ENCODE results near the gene KRTAP3-3.

KRTAP3-3 gene

DNA sequence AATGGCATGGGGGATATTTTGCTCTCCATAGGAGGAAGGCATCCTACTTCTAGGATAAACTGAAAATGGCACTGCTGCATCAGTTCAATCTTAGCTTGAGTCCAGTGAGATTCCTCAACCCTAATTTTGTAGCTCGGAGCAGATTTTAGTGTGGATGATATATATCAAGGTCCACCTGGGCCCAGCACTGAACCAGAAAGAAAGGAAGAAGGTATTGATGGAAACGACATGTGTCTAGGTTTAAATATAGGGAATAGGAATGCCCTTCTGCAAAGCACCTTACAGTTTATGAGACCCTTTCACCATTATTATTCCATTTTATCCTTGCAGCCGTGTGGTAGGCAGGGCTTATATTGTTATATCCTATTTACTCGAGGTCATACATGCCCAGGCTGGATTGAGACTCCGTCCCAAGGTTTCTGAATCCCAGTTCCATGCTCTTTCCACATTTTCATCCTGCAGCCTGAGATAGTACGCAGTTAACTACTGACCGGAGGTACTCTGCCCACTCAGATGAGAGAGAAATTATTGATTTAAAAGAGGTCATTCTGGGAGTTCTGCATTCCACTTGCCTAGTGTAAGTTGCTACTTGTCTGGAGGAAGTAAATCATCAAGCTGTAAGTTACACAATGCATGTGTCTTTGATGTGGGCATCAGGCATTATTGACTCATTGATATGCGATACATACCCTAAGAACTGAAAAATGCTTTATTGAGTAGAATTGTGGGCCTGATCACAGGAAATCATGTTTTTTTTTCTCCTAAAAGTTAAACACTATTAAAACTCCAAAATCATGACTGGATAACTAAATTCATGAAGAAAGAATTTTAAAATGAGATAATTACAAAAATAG, 37.3 kb downstream of the KRTAP3-3 start:
- no peak for DNase-seq

DNA sequence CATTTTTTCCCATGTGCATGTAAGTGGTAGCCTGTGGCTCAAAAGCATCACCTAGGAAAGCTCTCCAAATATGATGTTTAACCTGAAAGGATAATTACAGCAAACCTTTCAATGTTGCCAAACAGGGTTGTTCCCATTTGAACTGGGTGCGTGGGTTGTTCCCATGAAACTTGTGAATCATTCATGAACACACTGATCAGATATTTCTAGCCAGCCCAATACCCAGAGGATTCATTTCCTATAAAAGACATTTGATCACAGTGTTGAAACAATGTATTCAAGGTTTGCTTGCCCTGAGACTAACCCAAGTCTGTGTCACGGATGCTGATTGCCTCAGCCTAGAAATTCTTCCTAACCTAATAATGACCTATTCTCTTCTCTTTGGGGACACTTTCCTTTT, 40.1 kb downstream of the KRTAP3-3 start:
- no peak for DNase-seq

DNA sequence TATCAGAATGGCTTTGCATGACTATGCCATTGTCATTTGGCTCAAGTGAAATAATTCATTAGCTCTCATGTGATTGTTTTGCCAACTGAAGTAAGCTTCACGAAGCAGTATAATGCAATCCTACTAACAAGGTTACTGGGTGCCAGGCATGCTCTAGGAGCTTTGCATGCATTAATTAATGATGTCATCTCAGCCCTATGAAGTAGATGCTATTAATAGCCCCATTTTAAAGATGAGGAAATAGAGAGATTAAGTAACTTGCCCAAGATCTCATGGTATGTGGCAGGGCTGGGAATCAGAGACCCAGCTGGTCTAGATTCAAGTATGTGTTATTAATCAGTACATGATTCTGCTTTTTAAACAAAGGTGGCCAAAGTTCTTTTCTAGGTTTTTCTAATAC, 41.3 kb downstream of the KRTAP3-3 start:
- no peak for DNase-seq

DNA sequence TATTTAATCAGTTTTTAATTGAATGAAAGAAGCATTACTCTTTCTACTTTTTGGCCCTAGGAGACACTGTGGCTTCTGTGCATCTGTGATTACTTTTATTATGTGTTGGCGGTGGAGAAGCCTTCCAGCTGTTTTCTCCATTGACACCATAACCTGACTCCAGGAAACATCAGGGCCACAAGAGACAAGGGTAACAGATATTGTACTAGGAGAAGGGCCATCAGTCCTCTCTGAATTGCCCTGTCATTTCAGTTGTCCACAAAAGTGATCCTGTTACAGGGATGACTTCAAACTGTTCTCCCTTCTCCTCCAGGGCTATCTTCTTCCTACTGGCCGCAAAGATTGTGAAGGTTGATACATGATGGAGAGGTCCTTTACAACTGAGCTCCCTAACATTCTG, 41.8 kb downstream of the KRTAP3-3 start:
- DNase-seq, result no peak

DNA sequence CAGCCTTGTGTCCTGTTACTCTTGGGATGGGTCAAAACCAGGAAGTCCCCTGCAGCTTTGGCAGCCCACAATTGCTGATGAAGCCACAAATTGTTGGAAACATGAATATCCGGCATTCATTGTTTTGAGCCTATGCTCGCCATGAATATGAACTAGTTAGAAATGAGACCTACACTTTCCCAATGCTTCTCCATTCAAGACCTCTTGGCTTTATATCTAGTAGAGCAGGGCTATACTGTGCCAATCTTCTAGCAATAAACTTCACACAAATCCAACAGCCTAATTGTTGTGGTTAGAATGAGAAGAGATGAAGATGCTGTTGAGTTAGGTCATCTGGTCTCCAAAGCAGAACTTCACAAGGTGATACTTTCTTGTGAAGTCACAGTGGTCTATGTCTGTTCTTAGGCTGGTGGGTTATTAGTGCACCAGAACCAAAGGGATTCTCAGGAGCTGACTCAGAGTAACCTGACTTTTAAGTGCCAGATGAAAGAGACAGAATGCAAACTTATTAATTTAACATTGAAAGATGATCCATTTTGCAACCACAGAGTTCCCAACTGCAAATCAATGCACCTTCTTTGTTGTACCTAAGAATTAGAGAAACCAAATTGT, 42.8 kb downstream of the KRTAP3-3 start:
- no peak for DNase-seq

DNA sequence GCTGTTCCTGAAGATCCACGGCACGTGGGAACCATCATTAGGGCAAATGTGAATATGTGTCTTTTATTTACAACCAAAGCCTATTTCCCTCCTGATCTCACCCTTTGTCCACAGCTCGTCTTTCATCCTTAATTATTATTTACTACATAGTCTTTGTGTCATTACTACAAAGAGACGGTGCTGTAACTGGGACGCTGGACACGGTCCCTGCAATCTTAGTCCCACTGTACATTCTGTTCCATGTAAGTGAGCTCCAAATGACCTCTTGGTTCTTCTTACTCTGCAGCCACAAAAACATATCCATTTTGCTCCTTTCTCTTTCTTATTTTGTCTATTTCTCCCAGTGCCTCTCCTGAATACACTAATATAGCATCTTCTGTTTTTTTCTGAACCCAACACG, 43.8 kb downstream of the KRTAP3-3 start:
- DNase-seq, result peak; percentile 78

DNA sequence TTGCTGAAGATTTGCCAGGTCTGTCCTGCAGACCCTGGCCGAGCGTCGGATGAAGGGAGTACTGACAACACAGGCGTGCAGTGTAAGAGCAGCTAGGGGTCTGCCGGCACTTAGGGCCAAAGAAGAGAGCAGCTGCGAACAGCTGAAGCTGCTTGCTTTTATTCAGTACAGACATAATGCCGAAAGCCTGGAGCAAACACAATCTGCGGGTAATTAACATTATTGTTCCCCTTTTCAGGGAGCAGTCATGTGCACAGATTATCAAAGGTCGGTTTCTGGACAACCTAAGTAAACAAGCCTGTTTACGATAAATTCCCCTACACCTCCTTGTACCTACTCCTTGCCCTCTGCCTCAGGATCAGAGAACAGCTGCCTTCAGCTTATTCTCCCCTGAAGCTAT, 44.5 kb downstream of the KRTAP3-3 start:
- DNase-seq, result peak; percentile 57

DNA sequence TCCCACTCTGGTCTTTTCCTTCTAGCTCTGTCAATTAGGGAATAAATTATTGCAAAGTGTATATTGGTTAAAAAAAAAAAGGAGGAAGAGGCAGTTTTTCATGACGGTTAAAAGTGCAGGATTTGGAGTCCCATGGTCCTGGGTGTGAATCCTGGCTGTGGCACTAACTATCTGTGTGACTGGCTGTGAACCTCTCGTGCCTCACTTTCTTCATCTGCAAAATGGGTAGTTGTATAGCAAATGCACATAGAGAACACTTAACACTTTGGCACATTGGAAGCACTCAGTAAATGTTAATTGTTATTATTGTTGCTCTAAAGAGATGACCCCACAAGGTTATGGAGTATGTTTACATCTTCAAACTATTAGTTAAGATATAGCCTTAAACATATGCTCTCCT, 46.0 kb downstream of the KRTAP3-3 start:
- DNase-seq, result no peak

DNA sequence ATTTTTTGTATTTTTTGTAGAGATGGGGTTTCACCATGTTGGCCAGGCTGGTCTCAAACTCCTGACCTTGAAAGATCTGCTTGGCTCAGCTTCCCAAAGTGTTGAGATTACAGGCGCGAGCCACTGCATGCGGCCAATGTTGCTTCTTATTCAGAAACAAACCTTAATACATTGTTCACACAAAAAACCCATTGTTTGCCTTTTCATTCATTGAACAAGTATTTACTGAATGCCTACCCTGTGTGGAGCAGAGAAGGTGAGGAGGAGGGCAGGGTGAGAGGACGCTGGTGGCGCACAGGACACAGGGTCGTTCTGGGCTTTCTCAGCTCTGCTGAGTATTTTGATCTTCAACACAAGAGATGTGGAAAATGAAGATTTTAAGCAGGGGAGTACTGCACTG, 48.5 kb downstream of the KRTAP3-3 start:
- no peak for DNase-seq

DNA sequence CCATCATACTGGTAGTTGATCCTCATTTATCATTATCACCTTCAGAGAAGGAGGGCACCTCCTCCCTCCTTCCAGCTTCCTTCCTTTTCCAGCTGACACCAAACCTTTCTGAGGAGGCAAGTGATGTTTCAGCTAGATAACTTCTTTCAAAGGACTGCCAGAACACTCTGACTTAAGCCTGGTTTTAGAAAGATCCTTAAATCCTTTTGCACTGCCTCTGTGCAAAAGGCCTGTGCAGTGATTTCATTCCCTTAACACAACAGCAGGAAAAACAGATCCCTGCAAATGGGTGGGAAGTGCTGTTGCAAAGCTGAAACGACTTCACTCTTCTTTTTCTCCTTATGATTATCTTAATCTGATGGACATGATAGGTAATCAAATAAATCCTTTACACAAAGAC, 49.4 kb downstream of the KRTAP3-3 start:
- DNase-seq, result no peak

Data from NCI-H748 treated with DMSO at 0.1 percent for 48 hours (cell line).